ENCODE measurements around the gene PLIN5.
A peak's percentile ranks its signal among the peaks of the same experiment; 100 is the strongest.

The PLIN5 gene

GRCh38 chr19:4521170-4521887, 13.7 kb downstream of the PLIN5 start:
- DNase-seq = no peak

GRCh38 chr19:4519521-4520277, 15.3 kb downstream of the PLIN5 start:
- DNase-seq = no peak

GRCh38 chr19:4519172-4519496, 15.9 kb downstream of the PLIN5 start:
- no peak for DNase-seq

GRCh38 chr19:4518345-4519171, 16.5 kb downstream of the PLIN5 start, which contains the start of gene PLIN4:
PLIN4 (minus strand) TSS chr19:4518486; CDS start chr19:4518272, 214 bp downstream.
- peak; percentile 74 for DNase-seq

- no peak for DNase-seq
Observed at GRCh38 chr19:4517451-4518057, 17.5 kb downstream of the PLIN5 start.

GRCh38 chr19:4516939-4517300, 18.1 kb downstream of the PLIN5 start:
- no peak for DNase-seq

GRCh38 chr19:4516199-4516938, 18.7 kb downstream of the PLIN5 start:
- DNase-seq = no peak

GRCh38 chr19:4515732-4516131, 19.3 kb downstream of the PLIN5 start:
- no peak for DNase-seq

- no peak for DNase-seq
Observed at GRCh38 chr19:4513248-4513647, 21.8 kb downstream of the PLIN5 start.

- no peak for DNase-seq
Observed at GRCh38 chr19:4512070-4512469, 23.0 kb downstream of the PLIN5 start.

GRCh38 chr19:4511300-4512054, 23.5 kb downstream of the PLIN5 start:
- DNase-seq = no peak

GRCh38 chr19:4510435-4511255, 24.4 kb downstream of the PLIN5 start:
- no peak for DNase-seq

- DNase-seq = no peak
Observed at GRCh38 chr19:4508698-4509097, 26.3 kb downstream of the PLIN5 start.

GRCh38 chr19:4507804-4508203, 27.2 kb downstream of the PLIN5 start:
- no peak for DNase-seq

GRCh38 chr19:4507150-4507452, 27.9 kb downstream of the PLIN5 start:
- DNase-seq = no peak

GRCh38 chr19:4506449-4507149, 28.4 kb downstream of the PLIN5 start:
- peak; percentile 77 for DNase-seq

GRCh38 chr19:4505570-4506448, 29.2 kb downstream of the PLIN5 start:
- DNase-seq = no peak

GRCh38 chr19:4504891-4505569, 30.0 kb downstream of the PLIN5 start:
- no peak for DNase-seq

- DNase-seq = no peak
Observed at GRCh38 chr19:4504297-4504701, 30.7 kb downstream of the PLIN5 start.

Data from islet precursor cell (in vitro differentiated cells).